H9 (cell line): ENCODE results near the gene NRXN3. TPM values are rescaled to one million over a fixed set of nuclear protein-coding genes. Genes with fewer than 3 reads are reported as not detected.

Experiments used
- DNase-seq: peaks from one replicate; pipeline ENCODE4 v3.0.0-alpha.2; 2017
- H2AFZ ChIP-seq: one replicate; pipeline ENCODE4 v1.6.1; 2013; ENCODE audit warnings: mild to moderate bottlenecking, low read length, control low read depth, moderate library complexity
- H2AK5ac ChIP-seq: 2 replicates; pipeline ENCODE4 v1.6.1; 2013; ENCODE audit warnings: low read length, control low read depth, mixed read lengths; ENCODE audit not compliant: insufficient read length
- H2BK120ac ChIP-seq: one replicate; pipeline ENCODE4 v1.6.1; 2013; ENCODE audit warnings: low read depth, mild to moderate bottlenecking, low read length, control low read depth, inconsistent platforms; ENCODE audit not compliant: poor library complexity, severe bottlenecking
- H2BK12ac ChIP-seq: 2 replicates; pipeline ENCODE4 v1.6.1; 2013; ENCODE audit warnings: low read length, control low read depth, mixed read lengths, low read depth; ENCODE audit not compliant: insufficient read length
- H2BK15ac ChIP-seq: 2 replicates; pipeline ENCODE4 v1.6.1; 2013; ENCODE audit warnings: low read depth, low read length, control low read depth
- H2BK20ac ChIP-seq: one replicate; pipeline ENCODE4 v1.6.1; 2013; ENCODE audit warnings: low read depth, mild to moderate bottlenecking, low read length, control low read depth, inconsistent platforms; ENCODE audit not compliant: poor library complexity, severe bottlenecking
- H2BK5ac ChIP-seq: 2 replicates; pipeline ENCODE4 v1.6.1; 2013; ENCODE audit warnings: low read length, control low read depth, mixed read lengths; ENCODE audit not compliant: insufficient read length
- H3K14ac ChIP-seq: 2 replicates; pipeline ENCODE4 v1.6.1; 2013; ENCODE audit warnings: low read length, control low read depth; ENCODE audit not compliant: insufficient read depth
- H3K18ac ChIP-seq: 2 replicates; pipeline ENCODE4 v1.6.1; 2013; ENCODE audit warnings: low read depth, mild to moderate bottlenecking, mixed read lengths, low read length, control low read depth; ENCODE audit not compliant: insufficient read length
- H3K23ac ChIP-seq: 2 replicates; pipeline ENCODE4 v1.6.1; 2013; ENCODE audit warnings: low read length, control low read depth, mixed read lengths, low read depth; ENCODE audit not compliant: insufficient read length
- H3K23me2 ChIP-seq: 2 replicates; pipeline ENCODE4 v1.6.1; 2013; ENCODE audit warnings: low read depth, mild to moderate bottlenecking, mixed read lengths, low read length, control low read depth; ENCODE audit not compliant: insufficient read length, poor library complexity, severe bottlenecking
- H3K27ac ChIP-seq: 2 replicates; pipeline ENCODE4 v1.5.1; 2013; ENCODE audit warnings: low read length, control low read depth, mixed read lengths, low read depth; ENCODE audit not compliant: insufficient read length
- H3K27me3 ChIP-seq: 2 replicates; pipeline ENCODE4 v1.6.1; 2013; ENCODE audit warnings: low read length, control low read depth, inconsistent platforms; ENCODE audit not compliant: insufficient read depth
- H3K4ac ChIP-seq: 2 replicates; pipeline ENCODE4 v1.6.1; 2013; ENCODE audit warnings: low read depth, mild to moderate bottlenecking, control low read depth, inconsistent platforms, low read length, moderate library complexity
- H3K4me1 ChIP-seq: 2 replicates; pipeline ENCODE4 v1.6.1; 2013; ENCODE audit warnings: low read length, control low read depth, inconsistent platforms; ENCODE audit not compliant: insufficient read depth
- H3K4me2 ChIP-seq: 2 replicates; pipeline ENCODE4 v1.6.1; 2013; ENCODE audit warnings: low read length, control low read depth, mixed read lengths; ENCODE audit not compliant: insufficient read length, insufficient read depth
- H3K56ac ChIP-seq: 2 replicates; pipeline ENCODE4 v1.6.1; 2013; ENCODE audit warnings: low read depth, mild to moderate bottlenecking, mixed read lengths, low read length, control low read depth; ENCODE audit not compliant: insufficient read length
- H3K79me1 ChIP-seq: 2 replicates; pipeline ENCODE4 v1.6.1; 2013; ENCODE audit warnings: low read depth, mild to moderate bottlenecking, moderate library complexity, low read length, control low read depth, inconsistent platforms; ENCODE audit not compliant: insufficient read depth, poor library complexity, severe bottlenecking
- H3K79me2 ChIP-seq: 2 replicates; pipeline ENCODE4 v1.6.1; 2013; ENCODE audit warnings: low read length, control low read depth, inconsistent platforms; ENCODE audit not compliant: insufficient read depth
- H3K9ac ChIP-seq: 2 replicates; pipeline ENCODE4 v1.6.1; 2013; ENCODE audit warnings: low read length, control low read depth, mixed read lengths; ENCODE audit not compliant: insufficient read length; ENCODE audit errors: extremely low read depth
- H3K9me3 ChIP-seq: one replicate; pipeline ENCODE4 v1.6.1; 2013; ENCODE audit warnings: low read depth, low read length, inconsistent platforms; ENCODE audit not compliant: control insufficient read depth
- H3T11ph ChIP-seq: one replicate; pipeline ENCODE4 v1.6.1; 2013; ENCODE audit warnings: mild to moderate bottlenecking, low read length, control low read depth, inconsistent platforms
- H4K20me1 ChIP-seq: one replicate; pipeline ENCODE4 v1.6.1; 2013; ENCODE audit not compliant: control insufficient read depth, insufficient read length, insufficient read depth
- H4K5ac ChIP-seq: 2 replicates; pipeline ENCODE4 v1.6.1; 2013; ENCODE audit warnings: low read depth, mild to moderate bottlenecking, mixed read lengths, low read length, control low read depth; ENCODE audit not compliant: insufficient read length
- H4K8ac ChIP-seq: replicated peaks from 2 replicates; pipeline ENCODE4 v1.6.1; 2013; ENCODE audit warnings: low read length, control low read depth, mixed read lengths, low read depth; ENCODE audit not compliant: insufficient read length
- H4K91ac ChIP-seq: 2 replicates; pipeline ENCODE4 v1.6.1; 2013; ENCODE audit warnings: low read depth, mild to moderate bottlenecking, moderate library complexity, mixed read lengths, low read length, control low read depth; ENCODE audit not compliant: insufficient read length
- H3K27ac Mint-ChIP-seq, 3 experiments: 2 replicates in 2 of 3; 3 replicates in 1 of 3; pipeline ENCODE4 v1.8.0; 2020 to 2021; ENCODE audit warnings: mixed read lengths in 3 of 3, mild to moderate bottlenecking in 1 of 3, moderate library complexity in 1 of 3
- H3K27me3 Mint-ChIP-seq: 2 replicates; pipeline ENCODE4 v1.8.0; 2021; ENCODE audit warnings: low read depth, mild to moderate bottlenecking, moderate library complexity, mixed read lengths
- H3K36me3 Mint-ChIP-seq, 3 experiments: 2 replicates in 2 of 3; 3 replicates in 1 of 3; pipeline ENCODE4 v1.8.0; 2020 to 2021; ENCODE audit warnings: low read depth in 3 of 3, mixed read lengths in 3 of 3; ENCODE audit not compliant: insufficient read depth in 1 of 3
- H3K4me1 Mint-ChIP-seq, 2 experiments: 2 replicates each; pipeline ENCODE4 v1.8.0; 2020; ENCODE audit warnings: mixed read lengths in 2 of 2
- H3K4me3 Mint-ChIP-seq, 2 experiments: 2 replicates in 1 of 2; 3 replicates in 1 of 2; pipeline ENCODE4 v1.8.0; 2020 to 2021; ENCODE audit warnings: mild to moderate bottlenecking in 2 of 2, mixed read lengths in 2 of 2, moderate library complexity in 1 of 2
- H3K9me3 Mint-ChIP-seq, 2 experiments: 2 replicates in 1 of 2; 3 replicates in 1 of 2; pipeline ENCODE4 v1.8.0; 2020; ENCODE audit warnings: mild to moderate bottlenecking in 2 of 2, mixed read lengths in 2 of 2, moderate library complexity in 1 of 2
- WGBS: extraction: QIAGEN DNeasy Blood & Tissue Kit; methylation state at CpG from one replicate; pipeline ENCODE4 v1.1.7; 2013; ENCODE audit warnings: missing lambda C conversion rate, low lambda C conversion rate, mixed read lengths; ENCODE audit not compliant: insufficient read length; ENCODE audit errors: extremely low coverage; 5-methylcytosine and 5-hydroxymethylcytosine counted together
- total RNA-seq: library from RNA; stranded (reverse); gene quantifications from 2 replicates; pipeline ENCODE4 v1.2.1, GENCODE V29; 2021
- TF ChIP-seq, protein P1 (sequence below): fragments of 200-600 bp; sonication (generic); conservative IDR thresholded peaks from 3 replicates; pipeline ENCODE4 v1.8.0; 2021; ENCODE audit warnings: antibody characterized with exemption, mild to moderate bottlenecking

Gene NRXN3
- total RNA-seq, 1 experiment from 2014 or later = 1.8 TPM

DNA sequence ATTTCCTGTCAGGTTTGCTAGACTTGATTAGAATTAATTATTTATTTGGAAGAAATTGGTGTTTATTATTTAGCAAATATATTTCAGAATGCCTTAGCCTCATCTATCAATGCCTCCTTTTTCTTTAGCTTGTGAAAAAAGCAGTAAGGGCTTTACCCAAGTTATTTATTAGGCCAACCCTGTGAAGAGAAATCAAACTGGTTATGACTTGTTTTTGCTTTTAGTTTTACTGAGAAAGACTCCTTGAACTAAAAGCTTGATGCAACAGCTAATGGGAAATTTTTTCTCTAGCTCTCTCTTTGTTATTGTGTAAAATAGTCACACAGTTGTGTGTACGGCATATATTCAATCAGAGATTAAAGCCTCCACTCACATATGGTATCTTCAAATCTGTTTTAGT lies 1734.3 kb downstream of the NRXN3 start:
- H4K91ac ChIP-seq = no peak overlapping the region
- H3K9ac ChIP-seq = no peak overlapping the region
- Mint-ChIP-seq H3K27me3 (no peaks in the 10 kb centered on the region; the same call in 1 of the 2 replicates), H3K36me3 (no peaks in the 10 kb centered on the region), H3K4me3 (no peak overlapping the region), H3K27ac (no peak overlapping the region), H3K9me3 (no peaks in the 10 kb centered on the region), H3K4me1 (no peaks in the 10 kb centered on the region)
- no peaks in the 10 kb centered on the region for H3K23me2 ChIP-seq
- no peak overlapping the region for H2BK15ac ChIP-seq
- H3K18ac ChIP-seq = no peak overlapping the region
- no peak overlapping the region for H2AFZ ChIP-seq
- no peak overlapping the region for H3K14ac ChIP-seq
- no peak overlapping the region for H2BK20ac ChIP-seq
- H4K20me1 ChIP-seq = no peaks in the 10 kb centered on the region
- no peak overlapping the region for H4K8ac ChIP-seq
- H3K27ac ChIP-seq = no peak overlapping the region
- no peaks in the 10 kb centered on the region for H3K79me1 ChIP-seq
- H3K9me3 ChIP-seq = no peaks in the 10 kb centered on the region
- H4K5ac ChIP-seq = no peak overlapping the region
- no CpG with 5 or more reads among the region's 1 CpG for WGBS
- no peak overlapping the region for H2BK12ac ChIP-seq
- H3K4ac ChIP-seq = no peak overlapping the region
- no peak overlapping the region for H3K23ac ChIP-seq
- H2BK5ac ChIP-seq = no peak overlapping the region
- TF ChIP-seq, protein P1, sequence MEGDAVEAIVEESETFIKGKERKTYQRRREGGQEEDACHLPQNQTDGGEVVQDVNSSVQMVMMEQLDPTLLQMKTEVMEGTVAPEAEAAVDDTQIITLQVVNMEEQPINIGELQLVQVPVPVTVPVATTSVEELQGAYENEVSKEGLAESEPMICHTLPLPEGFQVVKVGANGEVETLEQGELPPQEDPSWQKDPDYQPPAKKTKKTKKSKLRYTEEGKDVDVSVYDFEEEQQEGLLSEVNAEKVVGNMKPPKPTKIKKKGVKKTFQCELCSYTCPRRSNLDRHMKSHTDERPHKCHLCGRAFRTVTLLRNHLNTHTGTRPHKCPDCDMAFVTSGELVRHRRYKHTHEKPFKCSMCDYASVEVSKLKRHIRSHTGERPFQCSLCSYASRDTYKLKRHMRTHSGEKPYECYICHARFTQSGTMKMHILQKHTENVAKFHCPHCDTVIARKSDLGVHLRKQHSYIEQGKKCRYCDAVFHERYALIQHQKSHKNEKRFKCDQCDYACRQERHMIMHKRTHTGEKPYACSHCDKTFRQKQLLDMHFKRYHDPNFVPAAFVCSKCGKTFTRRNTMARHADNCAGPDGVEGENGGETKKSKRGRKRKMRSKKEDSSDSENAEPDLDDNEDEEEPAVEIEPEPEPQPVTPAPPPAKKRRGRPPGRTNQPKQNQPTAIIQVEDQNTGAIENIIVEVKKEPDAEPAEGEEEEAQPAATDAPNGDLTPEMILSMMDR = no peak
- no peak overlapping the region for H3K56ac ChIP-seq
- DNase-seq = no peak
- H2BK120ac ChIP-seq = no peak overlapping the region
- no peak overlapping the region for H3T11ph ChIP-seq
- H2AK5ac ChIP-seq = no peak overlapping the region
- no peak overlapping the region for H3K4me2 ChIP-seq
- H3K79me2 ChIP-seq = no peaks in the 10 kb centered on the region
- no peaks in the 10 kb centered on the region for H3K4me1 ChIP-seq
- H3K27me3 ChIP-seq = no peaks in the 10 kb centered on the region
